ENCODE data around the gene GALNT15. TPM values are rescaled to one million over a fixed set of nuclear protein-coding genes. Genes with fewer than 3 reads are reported as not detected.

The GALNT15 gene
- polyA plus RNA-seq, 3 donors, result 1.6 to 3.1 (median 2.7) TPM

- DNase-seq (ENCODE audit: extremely low read depth in 1 of 11, low read depth in 9 of 11, low spot score in 4 of 11), result peak in 1 of 11 donors; percentile 10
Observed at GRCh38 chr3:16243706-16244490, 69.4 kb downstream of the GALNT15 start.

GRCh38 chr3:16245609-16246008, 71.1 kb downstream of the GALNT15 start:
- DNase-seq (ENCODE audit: extremely low read depth in 1 of 11, low read depth in 9 of 11, low spot score in 4 of 11), result no peak

- DNase-seq (ENCODE audit: extremely low read depth in 1 of 11, low read depth in 9 of 11, low spot score in 4 of 11), result peak; percentile 55 to 80 (median 73)
Observed at GRCh38 chr3:16247282-16248061, 73.0 kb downstream of the GALNT15 start.

GRCh38 chr3:16248556-16248955, 74.1 kb downstream of the GALNT15 start:
- DNase-seq (ENCODE audit: extremely low read depth in 1 of 11, low read depth in 9 of 11, low spot score in 4 of 11), result no peak

GRCh38 chr3:16249336-16249735, 74.9 kb downstream of the GALNT15 start:
- DNase-seq (ENCODE audit: extremely low read depth in 1 of 11, low read depth in 9 of 11, low spot score in 4 of 11), result no peak

- no peak for DNase-seq (ENCODE audit: extremely low read depth in 1 of 11, low read depth in 9 of 11, low spot score in 4 of 11)
Observed at GRCh38 chr3:16249886-16250285, 75.4 kb downstream of the GALNT15 start.

- DNase-seq (ENCODE audit: extremely low read depth in 1 of 11, low read depth in 9 of 11, low spot score in 4 of 11), result no peak
Observed at GRCh38 chr3:16251316-16252085, 77.0 kb downstream of the GALNT15 start.

- no peak for DNase-seq (ENCODE audit: extremely low read depth in 1 of 11, low read depth in 9 of 11, low spot score in 4 of 11)
Observed at GRCh38 chr3:16252243-16252978, 77.9 kb downstream of the GALNT15 start.

GRCh38 chr3:16252988-16253387, 78.5 kb downstream of the GALNT15 start:
- DNase-seq (ENCODE audit: extremely low read depth in 1 of 11, low read depth in 9 of 11, low spot score in 4 of 11), result no peak

- DNase-seq (ENCODE audit: extremely low read depth in 1 of 11, low read depth in 9 of 11, low spot score in 4 of 11), result no peak
Observed at GRCh38 chr3:16253601-16254000, 79.1 kb downstream of the GALNT15 start.

GRCh38 chr3:16254916-16255315, 80.4 kb downstream of the GALNT15 start:
- no peak for DNase-seq (ENCODE audit: extremely low read depth in 1 of 11, low read depth in 9 of 11, low spot score in 4 of 11)

GRCh38 chr3:16255326-16255725, 80.8 kb downstream of the GALNT15 start:
- DNase-seq (ENCODE audit: extremely low read depth in 1 of 11, low read depth in 9 of 11, low spot score in 4 of 11), result no peak

- no peak for DNase-seq (ENCODE audit: extremely low read depth in 1 of 11, low read depth in 9 of 11, low spot score in 4 of 11)
Observed at GRCh38 chr3:16255726-16256125, 81.2 kb downstream of the GALNT15 start.

- no peak for DNase-seq (ENCODE audit: extremely low read depth in 1 of 11, low read depth in 9 of 11, low spot score in 4 of 11)
Observed at GRCh38 chr3:16257309-16257708, 82.8 kb downstream of the GALNT15 start.

- no peak for DNase-seq (ENCODE audit: extremely low read depth in 1 of 11, low read depth in 9 of 11, low spot score in 4 of 11)
Observed at GRCh38 chr3:16258177-16258576, 83.7 kb downstream of the GALNT15 start.

- DNase-seq (ENCODE audit: extremely low read depth in 1 of 11, low read depth in 9 of 11, low spot score in 4 of 11), result no peak
Observed at GRCh38 chr3:16258866-16259265, 84.4 kb downstream of the GALNT15 start.

GRCh38 chr3:16260046-16260445, 85.6 kb downstream of the GALNT15 start:
- no peak for DNase-seq (ENCODE audit: extremely low read depth in 1 of 11, low read depth in 9 of 11, low spot score in 4 of 11)

GRCh38 chr3:16262174-16262573, 87.7 kb downstream of the GALNT15 start:
- no peak for DNase-seq (ENCODE audit: extremely low read depth in 1 of 11, low read depth in 9 of 11, low spot score in 4 of 11)

GRCh38 chr3:16264174-16264707, 89.8 kb downstream of the GALNT15 start:
- DNase-seq (ENCODE audit: extremely low read depth in 1 of 11, low read depth in 9 of 11, low spot score in 4 of 11), result no peak
